Prostate gland (tissue), 2 donors: ENCODE data around the gene CACNA1E.

Experiments
- CTCF ChIP-seq, 4 experiments: fragments of 200-600 bp in 2 of 4; fragments of 450-650 bp in 2 of 4; sonication (generic) in 2 of 4; IDR thresholded peaks; 1 replicate in 3 of 4; 2 replicates in 1 of 4; pipeline ENCODE4 v1.5.1; 2016 to 2019; ENCODE audit warnings: antibody characterized with exemption in 4 of 4, mild to moderate bottlenecking in 2 of 4, moderate library complexity in 2 of 4
- POLR2A ChIP-seq: fragments of 450-650 bp; IDR thresholded peaks from one replicate; pipeline ENCODE4 v1.6.1; 2016; ENCODE audit warnings: antibody characterized with exemption, mild to moderate bottlenecking
- POLR2AphosphoS5 ChIP-seq: sonication (generic); formaldehyde crosslinking; IDR thresholded peaks from one replicate; pipeline ENCODE4 v1.6.1; 2017; ENCODE audit warnings: antibody characterized with exemption

GRCh38 chr1:181603735-181604410 is 120.6 kb downstream of the CACNA1E start:
- TF ChIP-seq CTCF (IDR thresholded peaks at IDR 0.05) (no peak), POLR2A (no peak), POLR2AphosphoS5 (no peak)
